ENCODE measurements around the gene SAP30BP.

Gene SAP30BP

DNA sequence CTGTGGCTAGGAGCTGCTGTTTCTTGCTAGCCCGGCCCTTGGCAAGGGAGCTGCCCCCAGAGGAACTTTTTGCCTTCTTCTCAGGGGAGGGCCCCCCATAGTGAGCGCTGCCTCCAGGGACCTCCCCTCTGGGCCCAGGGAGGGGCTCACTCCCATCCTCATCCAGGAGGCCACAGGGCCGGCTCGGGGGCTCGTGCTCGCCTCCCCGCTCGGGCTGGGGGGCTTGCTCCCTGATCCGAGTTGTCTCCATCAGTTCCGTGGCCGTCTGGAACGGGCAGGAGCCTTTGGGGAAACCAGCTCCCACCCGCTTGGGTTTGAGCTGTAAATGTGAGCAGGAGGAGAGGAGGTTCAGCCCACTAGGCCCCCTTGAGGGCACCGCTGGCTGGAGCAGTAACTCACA is 38.0 kb upstream of the SAP30BP start:
- TF ChIP-seq, protein P1, sequence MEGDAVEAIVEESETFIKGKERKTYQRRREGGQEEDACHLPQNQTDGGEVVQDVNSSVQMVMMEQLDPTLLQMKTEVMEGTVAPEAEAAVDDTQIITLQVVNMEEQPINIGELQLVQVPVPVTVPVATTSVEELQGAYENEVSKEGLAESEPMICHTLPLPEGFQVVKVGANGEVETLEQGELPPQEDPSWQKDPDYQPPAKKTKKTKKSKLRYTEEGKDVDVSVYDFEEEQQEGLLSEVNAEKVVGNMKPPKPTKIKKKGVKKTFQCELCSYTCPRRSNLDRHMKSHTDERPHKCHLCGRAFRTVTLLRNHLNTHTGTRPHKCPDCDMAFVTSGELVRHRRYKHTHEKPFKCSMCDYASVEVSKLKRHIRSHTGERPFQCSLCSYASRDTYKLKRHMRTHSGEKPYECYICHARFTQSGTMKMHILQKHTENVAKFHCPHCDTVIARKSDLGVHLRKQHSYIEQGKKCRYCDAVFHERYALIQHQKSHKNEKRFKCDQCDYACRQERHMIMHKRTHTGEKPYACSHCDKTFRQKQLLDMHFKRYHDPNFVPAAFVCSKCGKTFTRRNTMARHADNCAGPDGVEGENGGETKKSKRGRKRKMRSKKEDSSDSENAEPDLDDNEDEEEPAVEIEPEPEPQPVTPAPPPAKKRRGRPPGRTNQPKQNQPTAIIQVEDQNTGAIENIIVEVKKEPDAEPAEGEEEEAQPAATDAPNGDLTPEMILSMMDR (IDR thresholded peaks at IDR 0.05; ENCODE audit: borderline replicate concordance, insufficient read depth, low read depth, low read length): no peak
- no peak overlapping the region for H3K4me3 ChIP-seq (ENCODE audit: low read depth, low read length)

DNA sequence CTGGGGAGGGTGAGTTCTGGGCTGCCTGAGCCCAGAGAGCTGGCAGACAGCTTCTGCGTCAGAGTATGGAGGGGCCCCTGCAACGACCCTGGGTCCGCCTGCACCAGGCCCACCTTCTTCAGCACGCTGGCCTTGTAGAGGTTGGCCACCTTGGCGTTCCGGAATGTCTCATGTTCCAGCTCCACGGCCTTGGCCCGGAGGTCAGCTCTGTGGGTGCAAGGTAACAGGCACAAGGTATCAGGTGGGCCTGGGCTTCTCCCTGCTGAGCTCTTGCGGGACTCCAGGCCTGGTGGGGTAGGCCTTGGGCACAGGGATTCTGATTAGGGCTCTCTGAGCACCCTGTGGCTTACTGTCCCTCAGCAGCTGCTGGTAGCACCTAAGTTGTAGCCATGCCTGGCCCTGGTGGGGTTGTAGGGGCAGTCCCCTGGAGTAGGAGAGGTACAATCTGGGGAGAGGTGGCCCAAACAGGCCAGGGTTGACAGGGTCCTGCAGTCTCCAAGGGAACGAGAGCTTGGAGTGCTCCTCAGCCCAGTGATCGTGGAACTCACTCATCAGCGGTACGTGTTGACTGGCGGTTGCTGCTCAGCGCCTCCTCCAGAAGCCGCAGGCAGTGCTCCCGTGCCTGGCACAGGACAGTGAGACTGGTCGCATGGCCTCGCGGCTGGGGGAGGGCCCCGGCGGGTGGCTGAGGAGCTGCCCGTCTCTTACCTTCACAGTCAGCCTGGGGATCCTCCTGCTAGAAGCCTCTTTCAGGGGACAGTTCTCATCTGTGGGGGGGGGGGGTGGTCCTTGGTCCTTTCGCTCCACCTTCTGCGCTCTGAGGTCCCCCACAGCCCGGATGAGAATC is 36.8 kb upstream of the SAP30BP start:
- TF ChIP-seq, protein P1 (IDR thresholded peaks at IDR 0.05; ENCODE audit: borderline replicate concordance, insufficient read depth, low read depth, low read length): no peak
- no peak overlapping the region for H3K4me3 ChIP-seq (ENCODE audit: low read depth, low read length)

DNA sequence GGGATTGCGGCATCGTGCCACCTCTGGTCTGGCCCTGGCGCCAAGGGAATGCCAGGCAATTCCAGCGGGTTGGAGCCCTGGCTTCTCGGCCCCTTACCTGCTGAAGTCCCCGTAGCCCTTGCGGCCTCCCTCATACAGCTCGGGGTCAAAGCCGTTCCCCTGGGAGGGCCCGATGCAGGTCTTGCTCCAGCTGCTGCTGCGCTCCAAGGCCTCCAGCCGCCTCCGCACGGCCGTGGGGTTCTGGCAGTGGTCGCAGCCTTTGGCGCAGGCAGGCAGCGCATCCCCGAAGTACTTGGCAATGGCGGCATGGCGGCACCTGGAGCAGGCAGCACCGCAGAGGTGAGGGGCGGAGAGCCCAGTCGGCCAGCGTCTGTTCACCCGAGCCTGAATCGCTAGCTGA is 35.8 kb upstream of the SAP30BP start:
- TF ChIP-seq, protein P1 (IDR thresholded peaks at IDR 0.05; ENCODE audit: borderline replicate concordance, insufficient read depth, low read depth, low read length): no peak

DNA sequence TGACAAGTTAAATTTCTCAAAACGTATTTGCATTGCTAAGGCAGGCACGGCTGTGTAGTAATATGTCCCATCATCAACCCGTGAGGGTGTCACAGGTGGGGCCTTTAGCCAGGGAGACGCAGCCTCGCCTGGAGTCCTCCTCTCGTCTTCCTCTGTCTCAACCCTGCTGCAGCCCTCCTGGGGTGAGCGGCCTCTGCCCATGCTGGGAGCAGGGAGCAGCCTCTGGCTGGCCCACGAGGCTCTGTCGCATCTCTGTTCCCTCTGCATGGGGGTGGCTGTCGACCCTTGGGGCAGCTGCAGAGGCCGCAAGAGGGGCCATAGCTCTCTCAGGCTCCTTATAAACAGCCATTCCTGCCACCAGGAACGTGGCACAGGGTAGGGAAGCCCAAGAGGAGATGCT is 34.7 kb upstream of the SAP30BP start:
- H3K4me3 ChIP-seq (ENCODE audit: low read depth, low read length): no peak overlapping the region
- TF ChIP-seq, protein P1 (IDR thresholded peaks at IDR 0.05; ENCODE audit: borderline replicate concordance, insufficient read depth, low read depth, low read length): no peak

More for the DNA sequence above, 35.8 kb upstream of the SAP30BP start:
- no peak overlapping the region for H3K4me3 ChIP-seq (ENCODE audit: low read depth, low read length)

DNA sequence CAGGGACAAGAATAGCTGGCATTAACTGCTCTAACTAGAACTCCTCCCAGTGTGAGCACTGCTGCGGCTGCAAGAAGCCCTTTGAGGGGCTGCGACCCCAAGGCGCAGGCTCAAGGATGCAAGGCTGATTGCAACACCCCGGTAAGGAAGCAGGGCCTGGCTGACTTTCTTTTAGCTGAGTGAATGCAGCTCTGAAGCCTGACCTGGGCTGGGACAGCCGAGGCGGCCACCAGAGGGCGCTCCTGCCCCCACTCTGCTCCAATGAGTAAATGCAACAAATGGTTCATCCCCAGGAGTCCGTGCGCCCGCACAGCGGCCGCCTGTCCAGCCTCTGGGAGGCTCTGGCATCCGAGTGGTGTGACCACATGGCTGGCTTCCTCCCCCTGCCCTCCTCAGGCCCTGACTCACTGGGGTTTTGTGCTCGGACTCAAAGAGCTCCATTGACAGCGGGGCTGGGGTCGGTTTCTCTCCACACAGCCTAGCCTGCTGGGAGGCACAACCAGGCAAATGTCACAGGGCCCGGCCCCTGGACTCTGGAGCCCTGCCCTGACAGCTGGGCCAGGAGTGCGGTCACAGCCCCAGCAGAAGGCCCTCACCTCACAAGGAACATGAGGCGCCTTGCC is 34.2 kb upstream of the SAP30BP start, which contains the start of gene SMIM5:
TSS of gene SMIM5 (plus strand) at position 572 of the 623 bp plus-strand sequence. CDS start 6,768 bp downstream, outside the sequence.
- no peak within 1 kb of the TSS for H3K4me3 ChIP-seq (ENCODE audit: low read depth, low read length)
- TF ChIP-seq, protein P1 (IDR thresholded peaks at IDR 0.05; ENCODE audit: borderline replicate concordance, insufficient read depth, low read depth, low read length): peak; percentile 93

DNA sequence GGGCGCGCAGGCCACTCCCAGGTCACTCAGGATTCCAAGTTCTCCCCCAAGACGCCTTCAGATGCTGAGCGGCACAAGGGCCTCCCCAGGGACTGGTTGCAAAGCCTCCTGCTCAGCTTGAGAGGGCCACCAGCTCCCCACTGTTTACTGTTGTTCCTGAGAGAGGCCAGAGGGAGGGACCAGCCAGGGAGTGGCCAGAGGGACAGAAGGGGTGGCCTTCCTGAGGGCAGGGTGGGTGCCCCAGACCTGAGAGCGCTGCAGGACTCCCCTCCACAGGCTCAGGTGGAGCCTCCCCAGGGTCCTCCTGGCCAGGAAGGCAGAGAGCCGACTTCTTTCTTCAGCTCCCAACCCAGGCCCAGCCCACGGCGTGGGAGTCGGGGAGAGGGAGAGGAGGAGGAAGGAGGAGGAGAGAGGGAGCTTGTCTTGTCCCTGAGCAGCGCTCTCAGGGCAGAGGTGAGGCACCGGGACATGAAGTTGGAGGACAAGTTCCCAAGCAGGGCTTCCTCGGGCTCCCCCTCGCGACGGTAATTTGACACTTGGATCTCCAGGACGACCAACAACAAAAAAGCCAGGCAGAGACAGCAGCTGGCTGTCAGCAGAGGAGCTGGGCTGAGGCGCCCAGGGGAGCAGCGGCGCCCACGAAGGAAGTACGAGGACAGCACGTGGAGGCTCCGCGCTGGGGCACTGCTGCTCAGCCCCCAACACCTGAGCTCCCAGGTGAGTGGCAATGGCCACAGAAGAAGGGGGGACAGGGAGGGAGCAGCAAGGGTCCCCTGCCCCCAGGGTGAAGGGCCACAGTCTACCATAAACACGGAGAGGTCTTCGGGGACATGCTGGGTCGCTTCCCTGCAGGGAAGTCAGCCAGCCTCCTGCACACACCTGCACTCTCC is 33.4 kb upstream of the SAP30BP start:
- TF ChIP-seq, protein P1 (IDR thresholded peaks at IDR 0.05; ENCODE audit: borderline replicate concordance, insufficient read depth, low read depth, low read length): peak; percentile 60
- H3K4me3 ChIP-seq (ENCODE audit: low read depth, low read length): no peak overlapping the region

All from GM12875 (cell line).